ENCODE data around the gene PARP14. TPM values are rescaled to one million over a fixed set of nuclear protein-coding genes. Genes with fewer than 3 reads are reported as not detected.
"Not testable (repeated sequence)": the region's sequence is repeated elsewhere in the genome, so short reads cannot be mapped to it uniquely, and the experiment has no call there.

PARP14 gene
- total RNA-seq, 1 donor from 2014 or later = 131 TPM

- DNase-seq (no peak), ATAC-seq (peak; percentile 50)
- Histone ChIP-seq H3K27me3 (no peaks in the 10 kb centered on the region), H3K4me3 (no peak overlapping the region), H3K9me3 (no peaks in the 10 kb centered on the region), H3K36me3 (peaks cover 97% of the 10 kb centered on the region), H3K27ac (no peak overlapping the region), H3K4me1 (no peaks in the 10 kb centered on the region)
- no peak for TF ChIP-seq CTCF (IDR thresholded peaks at IDR 0.05)
- intact Hi-C loops (cut with DNase I) = no loop called here
Observed at GRCh38 chr3:122697952-122698620, 17.4 kb downstream of the PARP14 start.

- Histone ChIP-seq H3K36me3 (peaks cover 97% of the 10 kb centered on the region), H3K27ac (no peak overlapping the region), H3K4me3 (no peak overlapping the region), H3K9me3 (no peaks in the 10 kb centered on the region), H3K4me1 (no peaks in the 10 kb centered on the region), H3K27me3 (no peaks in the 10 kb centered on the region)
- intact Hi-C loops (cut with DNase I) = no loop called here
- ATAC-seq (no peak), DNase-seq (no peak)
- no peak for TF ChIP-seq CTCF (IDR thresholded peaks at IDR 0.05)
Observed at GRCh38 chr3:122700193-122700592, 19.6 kb downstream of the PARP14 start.

GRCh38 chr3:122705379-122705778, 24.7 kb downstream of the PARP14 start:
- no peaks in the 10 kb centered on the region for H3K9me3 ChIP-seq
- ATAC-seq = no peak
- TF ChIP-seq CTCF (IDR thresholded peaks at IDR 0.05) = no peak
- no peaks in the 10 kb centered on the region for H3K4me1 ChIP-seq
- H3K36me3 ChIP-seq = peaks cover 90% of the 10 kb centered on the region
- H3K27ac ChIP-seq = no peak overlapping the region
- DNase-seq = no peak
- H3K4me3 ChIP-seq = no peak overlapping the region
- H3K27me3 ChIP-seq = no peaks in the 10 kb centered on the region
- intact Hi-C loops (cut with DNase I) = no loop called here

- H3K27ac ChIP-seq; H3K9me3 ChIP-seq; ATAC-seq; H3K4me3 ChIP-seq; H3K27me3 ChIP-seq; DNase-seq; H3K4me1 ChIP-seq; intact Hi-C loops (cut with DNase I): not testable (repeated sequence)
- peaks cover 84% of the 10 kb centered on the region for H3K36me3 ChIP-seq
Observed at GRCh38 chr3:122710616-122711251, 30.1 kb downstream of the PARP14 start.

- TF ChIP-seq CTCF (IDR thresholded peaks at IDR 0.05) = no peak
- intact Hi-C loops (cut with DNase I) = no loop called here
- DNase-seq = no peak
- no peaks in the 10 kb centered on the region for H3K27me3 ChIP-seq
- H3K4me3 ChIP-seq = no peak overlapping the region
- H3K27ac ChIP-seq = no peak overlapping the region
- H3K36me3 ChIP-seq = peaks cover 86% of the 10 kb centered on the region
- H3K4me1 ChIP-seq = no peaks in the 10 kb centered on the region
- H3K9me3 ChIP-seq = no peaks in the 10 kb centered on the region
- no peak for ATAC-seq
Observed at GRCh38 chr3:122714273-122714672, 33.6 kb downstream of the PARP14 start.

GRCh38 chr3:122716667-122717066, 36.0 kb downstream of the PARP14 start:
- H3K27ac ChIP-seq = no peak overlapping the region
- intact Hi-C loops (cut with DNase I) = no loop called here
- DNase-seq = no peak

More at GRCh38 chr3:122716667-122717066, 36.0 kb downstream of the PARP14 start:
- Histone ChIP-seq H3K27me3 (no peaks in the 10 kb centered on the region), H3K9me3 (no peaks in the 10 kb centered on the region), H3K36me3 (peaks cover 97% of the 10 kb centered on the region), H3K4me3 (no peak overlapping the region), H3K4me1 (no peaks in the 10 kb centered on the region)
- no peak for TF ChIP-seq CTCF (IDR thresholded peaks at IDR 0.05)
- ATAC-seq = no peak

All from upper lobe of right lung (tissue), 1 donor.